SU-DHL-6 (cell line): ENCODE data around the gene CALHM1.

Experiments
- CTCF ChIP-seq: fragments of 200-600 bp; sonication (generic); IDR thresholded peaks from one replicate; pipeline ENCODE4 v1.5.1; 2017; ENCODE audit warnings: antibody characterized with exemption, mild to moderate bottlenecking, low read length, moderate library complexity; ENCODE audit not compliant: insufficient read depth, poor library complexity, severe bottlenecking
- EZH2phosphoT487 ChIP-seq: fragments of 200-600 bp; sonication (generic), shearing (Covaris generic); conservative IDR thresholded peaks from 2 replicates; pipeline ENCODE4 v1.6.1; 2018; ENCODE audit warnings: mild to moderate bottlenecking, antibody characterized with exemption, low read length, moderate library complexity, mixed read lengths

DNA sequence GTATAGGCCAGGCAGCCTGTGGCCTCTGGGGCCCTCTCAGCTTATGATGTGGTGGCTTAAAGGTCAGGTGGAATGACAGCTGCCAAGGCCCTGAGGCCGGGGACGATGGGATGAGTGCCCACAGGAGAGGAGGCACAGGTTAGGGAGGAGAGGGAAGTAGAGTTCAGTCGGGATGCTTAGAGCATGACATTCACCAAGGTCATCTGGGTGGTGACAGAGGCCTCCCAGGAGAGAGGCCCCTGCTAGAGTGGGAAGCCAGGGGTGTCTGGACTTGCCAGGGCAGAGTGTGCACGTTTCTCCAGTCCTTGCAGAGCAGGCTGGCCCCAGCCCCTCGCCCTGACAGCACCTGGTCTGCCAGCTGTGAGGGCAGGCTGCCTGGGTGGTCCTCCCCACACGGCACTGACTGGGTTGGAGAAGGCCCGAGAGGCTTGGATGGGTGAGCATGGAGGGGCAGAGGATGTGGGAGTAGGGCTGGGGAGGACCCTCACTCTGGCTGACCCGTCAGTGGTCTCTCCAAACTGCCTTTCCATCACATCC is 1.5 kb downstream of the CALHM1 start:
- TF ChIP-seq EZH2phosphoT487 (no peak), CTCF (no peak)
